Choroid plexus epithelial cell (primary cell): ENCODE results near the gene DUSP16.

ENCODE experiments used
- DNase-seq: peaks from one replicate; pipeline ENCODE4 v3.0.0-alpha.2; 2010; ENCODE audit warnings: low read depth
- H3K4me3 ChIP-seq: 2 replicates; pipeline ENCODE4 v1.5.1; 2011; ENCODE audit warnings: low read depth, mild to moderate bottlenecking, control low read depth, low read length, moderate library complexity
- TF ChIP-seq, protein P1 (sequence below): conservative IDR thresholded peaks from 2 replicates; pipeline ENCODE4 v1.5.1; 2011; ENCODE audit warnings: low read depth, mild to moderate bottlenecking, control low read depth, inconsistent platforms, low read length, moderate library complexity

The DUSP16 gene

DNA sequence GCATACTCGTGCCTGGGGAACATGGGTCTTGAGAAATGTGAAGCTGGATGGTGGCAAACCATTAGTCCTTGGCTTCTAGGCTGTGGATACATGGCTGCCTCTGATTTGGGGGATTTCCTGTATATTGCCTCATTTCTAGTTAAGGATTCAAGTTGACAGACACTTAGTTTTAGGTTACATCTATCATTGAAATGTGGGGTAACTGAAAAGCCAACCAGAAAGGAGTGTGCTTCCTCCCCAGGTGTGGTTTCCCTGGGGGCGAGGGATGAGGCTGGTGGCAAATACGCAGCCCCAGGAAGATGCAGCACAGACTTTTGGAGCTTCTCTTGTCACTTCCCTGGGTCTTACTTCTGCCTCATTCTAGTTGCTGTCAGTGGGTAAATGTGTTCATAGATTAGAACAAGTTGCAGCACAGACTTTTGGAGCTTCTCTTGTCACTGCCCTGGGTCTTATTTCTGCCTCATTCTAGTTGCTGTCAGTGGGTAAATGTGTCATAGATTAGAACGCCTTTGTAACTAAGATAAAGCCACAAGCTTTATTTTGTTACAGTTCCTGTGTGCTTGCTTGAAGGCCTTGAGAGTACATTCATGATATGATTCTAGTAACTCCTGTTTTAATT, 120.7 kb downstream of the DUSP16 start:
- H3K4me3 ChIP-seq: no peak overlapping the region
- DNase-seq: peak; percentile 38
- TF ChIP-seq, protein P1, sequence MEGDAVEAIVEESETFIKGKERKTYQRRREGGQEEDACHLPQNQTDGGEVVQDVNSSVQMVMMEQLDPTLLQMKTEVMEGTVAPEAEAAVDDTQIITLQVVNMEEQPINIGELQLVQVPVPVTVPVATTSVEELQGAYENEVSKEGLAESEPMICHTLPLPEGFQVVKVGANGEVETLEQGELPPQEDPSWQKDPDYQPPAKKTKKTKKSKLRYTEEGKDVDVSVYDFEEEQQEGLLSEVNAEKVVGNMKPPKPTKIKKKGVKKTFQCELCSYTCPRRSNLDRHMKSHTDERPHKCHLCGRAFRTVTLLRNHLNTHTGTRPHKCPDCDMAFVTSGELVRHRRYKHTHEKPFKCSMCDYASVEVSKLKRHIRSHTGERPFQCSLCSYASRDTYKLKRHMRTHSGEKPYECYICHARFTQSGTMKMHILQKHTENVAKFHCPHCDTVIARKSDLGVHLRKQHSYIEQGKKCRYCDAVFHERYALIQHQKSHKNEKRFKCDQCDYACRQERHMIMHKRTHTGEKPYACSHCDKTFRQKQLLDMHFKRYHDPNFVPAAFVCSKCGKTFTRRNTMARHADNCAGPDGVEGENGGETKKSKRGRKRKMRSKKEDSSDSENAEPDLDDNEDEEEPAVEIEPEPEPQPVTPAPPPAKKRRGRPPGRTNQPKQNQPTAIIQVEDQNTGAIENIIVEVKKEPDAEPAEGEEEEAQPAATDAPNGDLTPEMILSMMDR: no peak

GRCh38 chr12:12441429-12441807, 121.2 kb downstream of the DUSP16 start:
- no peak for DNase-seq
- TF ChIP-seq, protein P1: no peak
- H3K4me3 ChIP-seq: no peak overlapping the region

DNA sequence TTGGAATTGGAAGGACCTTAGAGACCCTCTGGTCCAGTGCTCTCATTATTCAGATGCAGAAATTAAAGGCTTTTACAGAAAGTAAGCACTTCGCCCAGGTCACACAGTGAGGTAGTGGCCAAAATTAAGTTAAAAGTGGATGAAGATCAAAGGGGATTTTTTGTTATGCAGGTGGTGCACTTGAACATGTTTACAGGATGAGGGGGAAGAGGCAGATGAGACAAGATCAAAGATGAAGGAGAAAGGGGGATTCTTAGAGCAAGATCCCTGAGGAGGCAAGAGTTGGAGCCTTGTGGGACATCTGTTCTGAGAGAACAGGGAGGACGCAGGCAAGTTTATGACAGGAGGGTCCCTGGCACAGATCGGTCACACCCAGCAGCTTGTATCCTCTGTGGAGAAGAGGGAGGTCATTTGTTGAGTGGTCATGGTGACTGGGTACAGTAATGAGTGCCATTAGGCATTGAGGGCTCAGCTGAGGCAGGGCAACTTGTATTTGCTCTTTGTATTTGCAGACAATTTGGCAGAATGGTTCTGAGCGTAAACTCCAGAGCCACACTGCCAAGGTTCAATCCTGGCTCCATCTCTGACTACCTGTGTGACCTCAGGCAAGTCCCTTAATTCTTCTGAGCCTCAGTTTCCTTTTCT, 121.8 kb downstream of the DUSP16 start:
- no peak overlapping the region for H3K4me3 ChIP-seq
- TF ChIP-seq, protein P1: no peak
- DNase-seq: no peak

DNA sequence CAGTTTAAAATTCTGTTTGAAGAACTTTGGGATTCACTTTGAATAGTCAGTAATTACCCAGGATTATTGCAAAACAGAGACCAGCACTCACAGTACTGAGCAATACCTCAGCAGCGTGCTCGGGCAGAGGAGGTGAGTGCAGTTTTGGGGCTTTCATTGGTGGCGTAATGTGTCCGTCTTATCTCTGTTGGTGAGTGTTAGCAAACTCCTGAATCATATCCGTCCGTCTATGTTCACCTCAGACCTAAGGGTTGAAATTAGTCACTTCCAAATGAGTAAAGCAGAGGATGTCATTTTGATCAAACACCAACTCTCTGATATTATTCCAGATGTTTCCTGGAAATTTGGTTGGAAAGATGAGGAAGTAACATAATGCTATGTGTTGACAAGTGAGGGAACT, 123.0 kb downstream of the DUSP16 start:
- TF ChIP-seq, protein P1: no peak
- H3K4me3 ChIP-seq: no peak overlapping the region
- DNase-seq: peak; percentile 93

- DNase-seq: no peak
- TF ChIP-seq, protein P1: no peak
- no peak overlapping the region for H3K4me3 ChIP-seq
Measured at GRCh38 chr12:12436831-12437345, 125.8 kb downstream of the DUSP16 start.

GRCh38 chr12:12433203-12433731, 129.4 kb downstream of the DUSP16 start:
- no peak for DNase-seq
- TF ChIP-seq, protein P1: no peak
- no peak overlapping the region for H3K4me3 ChIP-seq

DNA sequence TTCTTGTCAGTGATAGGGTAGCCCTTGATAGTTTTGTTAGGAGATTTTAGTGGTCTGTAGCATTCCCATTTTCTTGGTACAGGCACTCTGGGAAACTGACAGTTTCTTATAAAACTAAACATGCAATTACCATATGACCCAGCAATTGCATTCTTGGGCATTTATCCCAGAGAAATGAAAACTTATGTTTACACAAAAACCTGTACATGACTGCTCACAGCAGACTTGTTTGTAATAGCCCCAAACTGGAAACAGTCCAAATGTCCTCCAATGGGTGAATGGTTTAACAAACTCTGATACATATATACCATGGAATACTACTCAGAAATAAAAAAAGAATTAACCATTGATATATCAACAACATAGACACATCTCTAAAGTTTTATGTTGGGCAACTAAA, 130.3 kb downstream of the DUSP16 start:
- DNase-seq: peak; percentile 92
- H3K4me3 ChIP-seq: no peak overlapping the region
- TF ChIP-seq, protein P1: no peak
